AG04450 (cell line): ENCODE measurements around the gene GRIFIN. TPM values are rescaled to one million over a fixed set of nuclear protein-coding genes. Genes with fewer than 3 reads are reported as not detected.

Source experiments
- CTCF ChIA-PET: fragments of 300-600, 350-600 bp; formaldehyde crosslinking; extraction: SDS; loops from one replicate; lab custom pipeline; 2022; ENCODE audit warnings: antibody characterized with exemption, inconsistent platforms; lab: Charles Lee
- POLR2A ChIA-PET: fragments of 350-600 bp; formaldehyde crosslinking; extraction: SDS; loops from one replicate; lab custom pipeline; 2021; ENCODE audit warnings: antibody characterized with exemption, inconsistent platforms; lab: Yijun Ruan, JAX
- DNase-seq: peaks from one replicate; pipeline ENCODE4 v3.0.0-alpha.2; 2011; ENCODE audit warnings: low read depth, low spot score
- H3K27ac ChIP-seq: one replicate; pipeline ENCODE4 v1.5.1; 2012; ENCODE audit warnings: low read depth, low read length, control low read depth
- H3K27me3 ChIP-seq: one replicate; pipeline ENCODE4 v1.6.0; 2012; ENCODE audit warnings: low read length; ENCODE audit not compliant: control insufficient read depth, insufficient read depth
- H3K4me3 ChIP-seq: 2 replicates; pipeline ENCODE4 v1.5.1; 2011; ENCODE audit warnings: mild to moderate bottlenecking, low read depth, low read length, control low read depth
- H3K9me3 ChIP-seq: 2 replicates; pipeline ENCODE4 v1.5.1; 2012; ENCODE audit warnings: low read length; ENCODE audit not compliant: control insufficient read depth, insufficient read depth
- polyA plus RNA-seq: library from polyadenylated mRNA; depleted of rRNA; stranded (reverse); fragments of >200 nt; gene quantifications from 2 replicates; pipeline ENCODE4 v1.2.3, GENCODE V29; 2011
- TF ChIP-seq, protein P1 (sequence below): IDR thresholded peaks from 2 replicates; pipeline ENCODE4 v1.5.1; 2011; ENCODE audit warnings: low read depth, low read length, control low read depth, inconsistent platforms

Gene GRIFIN
- polyA plus RNA-seq, 1 experiment: not detected

DNA sequence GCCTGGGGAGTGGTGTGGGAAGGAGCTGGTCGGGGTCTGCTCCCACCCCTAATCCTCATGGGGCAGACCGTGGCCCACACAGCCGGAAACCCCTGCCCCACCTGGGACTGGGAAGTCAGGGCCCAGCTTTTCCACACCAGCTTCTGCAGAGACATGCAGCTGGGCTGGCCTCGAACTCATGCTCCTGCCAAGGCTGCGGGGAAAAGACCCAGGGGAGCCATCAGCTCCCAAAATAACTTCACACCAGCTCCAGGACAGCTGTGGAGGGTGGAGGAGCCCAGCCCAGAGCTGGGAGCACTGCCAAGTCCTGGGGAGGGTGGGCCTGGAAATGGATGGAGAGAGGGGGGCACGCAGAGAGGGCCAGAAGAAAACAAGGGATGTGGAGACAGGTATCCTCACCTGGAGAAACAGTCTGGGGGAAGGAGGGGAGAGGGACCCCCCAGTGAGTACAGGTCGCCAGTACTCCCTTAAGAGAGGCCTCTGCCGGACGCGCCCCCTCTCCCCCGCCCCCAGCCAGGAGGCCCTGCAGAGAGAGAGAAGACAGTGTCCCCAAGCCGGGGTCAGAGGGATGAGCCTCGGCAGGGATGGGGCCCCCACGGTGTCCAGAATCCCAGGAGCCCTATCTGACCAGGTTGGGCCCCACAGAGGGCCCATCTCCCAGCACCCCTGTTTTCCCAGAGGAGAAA is 11.5 kb upstream of the GRIFIN start:
- CTCF ChIA-PET: no interaction called here
- POLR2A ChIA-PET: interaction anchor here (0.6 kb wide), 1 partner anchor 60 kb away, joined by 3 read pairs; no protein-coding TSS in a partner anchor

DNA sequence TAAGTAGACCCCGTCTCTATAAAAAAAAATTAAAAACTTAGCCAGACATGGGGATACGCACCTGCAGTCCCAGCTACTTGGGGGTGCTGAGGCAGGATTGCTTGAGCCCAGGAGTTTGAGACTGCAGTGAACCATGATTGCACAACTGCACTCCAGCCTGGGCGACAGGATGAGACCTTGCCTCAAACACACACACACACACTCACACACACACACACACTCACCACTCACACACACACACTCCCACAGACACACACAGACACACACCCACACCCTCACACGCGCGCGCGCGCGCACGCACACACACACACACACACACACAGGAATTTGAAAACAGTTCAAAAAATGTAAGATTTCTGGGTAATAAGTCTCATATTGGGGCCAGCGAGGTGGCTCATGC is 8.7 kb upstream of the GRIFIN start:
- Histone ChIP-seq H3K27ac (no peak overlapping the region), H3K4me3 (no peak overlapping the region), H3K27me3 (peaks cover 9% of the 10 kb centered on the region), H3K9me3 (peaks cover 12% of the 10 kb centered on the region)
- TF ChIP-seq, protein P1, sequence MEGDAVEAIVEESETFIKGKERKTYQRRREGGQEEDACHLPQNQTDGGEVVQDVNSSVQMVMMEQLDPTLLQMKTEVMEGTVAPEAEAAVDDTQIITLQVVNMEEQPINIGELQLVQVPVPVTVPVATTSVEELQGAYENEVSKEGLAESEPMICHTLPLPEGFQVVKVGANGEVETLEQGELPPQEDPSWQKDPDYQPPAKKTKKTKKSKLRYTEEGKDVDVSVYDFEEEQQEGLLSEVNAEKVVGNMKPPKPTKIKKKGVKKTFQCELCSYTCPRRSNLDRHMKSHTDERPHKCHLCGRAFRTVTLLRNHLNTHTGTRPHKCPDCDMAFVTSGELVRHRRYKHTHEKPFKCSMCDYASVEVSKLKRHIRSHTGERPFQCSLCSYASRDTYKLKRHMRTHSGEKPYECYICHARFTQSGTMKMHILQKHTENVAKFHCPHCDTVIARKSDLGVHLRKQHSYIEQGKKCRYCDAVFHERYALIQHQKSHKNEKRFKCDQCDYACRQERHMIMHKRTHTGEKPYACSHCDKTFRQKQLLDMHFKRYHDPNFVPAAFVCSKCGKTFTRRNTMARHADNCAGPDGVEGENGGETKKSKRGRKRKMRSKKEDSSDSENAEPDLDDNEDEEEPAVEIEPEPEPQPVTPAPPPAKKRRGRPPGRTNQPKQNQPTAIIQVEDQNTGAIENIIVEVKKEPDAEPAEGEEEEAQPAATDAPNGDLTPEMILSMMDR: no peak
- ChIA-PET CTCF (no interaction called here), POLR2A (no interaction called here)
- DNase-seq: no peak

More for the DNA sequence above, 11.5 kb upstream of the GRIFIN start:
- H3K9me3 ChIP-seq: peaks cover 7% of the 10 kb centered on the region
- no peak overlapping the region for H3K4me3 ChIP-seq
- H3K27me3 ChIP-seq: peaks cover 4% of the 10 kb centered on the region
- DNase-seq: no peak
- TF ChIP-seq, protein P1: no peak
- no peak overlapping the region for H3K27ac ChIP-seq

- H3K4me3 ChIP-seq: no peak overlapping the region
- TF ChIP-seq, protein P1: no peak
- H3K27me3 ChIP-seq: peaks cover 9% of the 10 kb centered on the region
- no peak for DNase-seq
- H3K9me3 ChIP-seq: peaks cover 12% of the 10 kb centered on the region
- ChIA-PET CTCF (interaction anchor here (1.5 kb wide), 1 partner anchor 15 kb away, joined by 3 read pairs; no protein-coding TSS in a partner anchor), POLR2A (interaction anchor here (0.5 kb wide), 1 partner anchor 83 kb away, joined by 5 read pairs; no protein-coding TSS in a partner anchor)
- H3K27ac ChIP-seq: no peak overlapping the region
These were observed 7.3 kb upstream of the GRIFIN start for GRCh38 chr7:2483494-2483893.

GRCh38 chr7:2482725-2483451 is 6.7 kb upstream of the GRIFIN start:
- Histone ChIP-seq H3K4me3 (no peak overlapping the region), H3K27me3 (peaks cover 9% of the 10 kb centered on the region), H3K27ac (no peak overlapping the region), H3K9me3 (peaks cover 12% of the 10 kb centered on the region)
- TF ChIP-seq, protein P1: no peak
- no peak for DNase-seq
- CTCF ChIA-PET: interaction anchor here (1.5 kb wide), 1 partner anchor 14 kb away, joined by 3 read pairs; no protein-coding TSS in a partner anchor
- POLR2A ChIA-PET: no interaction called here
